Measurements from ENCODE around the gene RPS6KA2.

The RPS6KA2 gene

DNA sequence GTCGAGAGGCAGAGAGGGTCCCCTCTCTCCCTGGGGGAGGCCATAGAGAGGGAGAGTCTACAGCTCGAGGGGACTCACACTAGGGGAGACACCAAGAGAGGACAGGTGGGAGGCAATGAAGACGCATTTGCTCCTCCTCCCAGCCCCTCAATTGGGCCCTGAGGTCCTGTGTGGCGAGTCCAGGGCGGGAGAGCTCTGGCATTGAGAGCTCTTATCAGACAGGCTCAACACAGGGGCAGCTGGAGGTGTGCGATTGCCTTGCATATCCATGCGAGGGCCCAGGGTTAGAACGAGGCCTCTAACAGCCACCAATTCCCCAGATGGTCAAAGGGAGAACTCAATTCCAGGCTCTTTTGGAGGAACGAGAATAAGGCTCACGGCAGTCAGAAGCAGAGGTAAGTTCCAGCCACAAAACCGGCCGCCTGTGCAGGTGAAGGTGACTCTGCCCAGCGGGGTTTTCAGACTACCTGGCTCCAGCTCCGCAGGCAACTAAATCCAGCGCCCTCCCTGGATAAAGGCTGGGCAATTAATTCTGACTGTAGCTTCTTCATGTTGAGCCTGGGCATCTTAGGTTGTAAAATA is 150.3 kb downstream of the RPS6KA2 start:
- TF ChIP-seq, protein P1, sequence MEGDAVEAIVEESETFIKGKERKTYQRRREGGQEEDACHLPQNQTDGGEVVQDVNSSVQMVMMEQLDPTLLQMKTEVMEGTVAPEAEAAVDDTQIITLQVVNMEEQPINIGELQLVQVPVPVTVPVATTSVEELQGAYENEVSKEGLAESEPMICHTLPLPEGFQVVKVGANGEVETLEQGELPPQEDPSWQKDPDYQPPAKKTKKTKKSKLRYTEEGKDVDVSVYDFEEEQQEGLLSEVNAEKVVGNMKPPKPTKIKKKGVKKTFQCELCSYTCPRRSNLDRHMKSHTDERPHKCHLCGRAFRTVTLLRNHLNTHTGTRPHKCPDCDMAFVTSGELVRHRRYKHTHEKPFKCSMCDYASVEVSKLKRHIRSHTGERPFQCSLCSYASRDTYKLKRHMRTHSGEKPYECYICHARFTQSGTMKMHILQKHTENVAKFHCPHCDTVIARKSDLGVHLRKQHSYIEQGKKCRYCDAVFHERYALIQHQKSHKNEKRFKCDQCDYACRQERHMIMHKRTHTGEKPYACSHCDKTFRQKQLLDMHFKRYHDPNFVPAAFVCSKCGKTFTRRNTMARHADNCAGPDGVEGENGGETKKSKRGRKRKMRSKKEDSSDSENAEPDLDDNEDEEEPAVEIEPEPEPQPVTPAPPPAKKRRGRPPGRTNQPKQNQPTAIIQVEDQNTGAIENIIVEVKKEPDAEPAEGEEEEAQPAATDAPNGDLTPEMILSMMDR (conservative IDR thresholded peaks at IDR 0.05; ENCODE audit: low read depth, low read length), result no peak
- no peak for DNase-seq (ENCODE audit: low read depth)

DNA sequence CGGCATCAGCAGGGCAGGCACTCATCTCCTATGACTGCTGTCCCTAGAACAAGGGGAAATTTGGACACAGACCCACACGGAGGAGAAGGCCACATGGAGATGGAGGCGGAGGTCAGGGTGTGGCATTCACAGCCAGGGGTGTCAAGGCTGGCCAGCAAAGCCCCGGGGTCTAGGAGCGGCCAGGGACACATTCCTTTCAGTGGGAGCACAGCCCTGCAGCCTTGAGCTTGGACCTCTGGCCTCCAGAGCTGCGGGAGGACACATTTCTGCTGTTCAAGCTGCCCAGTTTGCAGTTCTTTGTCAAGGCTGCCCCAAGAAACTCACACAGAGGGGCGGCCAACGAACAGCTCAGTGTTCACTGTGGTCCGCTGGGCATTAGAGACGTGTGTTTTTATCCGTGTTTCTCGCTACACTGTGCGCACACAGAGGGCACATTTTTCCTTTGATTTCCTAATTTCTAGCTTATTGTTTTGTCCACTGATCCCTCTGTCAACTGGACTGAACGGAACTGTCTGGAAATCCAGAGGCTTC is 150.9 kb downstream of the RPS6KA2 start:
- TF ChIP-seq, protein P1 (conservative IDR thresholded peaks at IDR 0.05; ENCODE audit: low read depth, low read length), result no peak
- DNase-seq (ENCODE audit: low read depth), result no peak

More for the DNA sequence above, 150.3 kb downstream of the RPS6KA2 start:
- no peak overlapping the region for H3K4me3 ChIP-seq (ENCODE audit: low read length)

DNA sequence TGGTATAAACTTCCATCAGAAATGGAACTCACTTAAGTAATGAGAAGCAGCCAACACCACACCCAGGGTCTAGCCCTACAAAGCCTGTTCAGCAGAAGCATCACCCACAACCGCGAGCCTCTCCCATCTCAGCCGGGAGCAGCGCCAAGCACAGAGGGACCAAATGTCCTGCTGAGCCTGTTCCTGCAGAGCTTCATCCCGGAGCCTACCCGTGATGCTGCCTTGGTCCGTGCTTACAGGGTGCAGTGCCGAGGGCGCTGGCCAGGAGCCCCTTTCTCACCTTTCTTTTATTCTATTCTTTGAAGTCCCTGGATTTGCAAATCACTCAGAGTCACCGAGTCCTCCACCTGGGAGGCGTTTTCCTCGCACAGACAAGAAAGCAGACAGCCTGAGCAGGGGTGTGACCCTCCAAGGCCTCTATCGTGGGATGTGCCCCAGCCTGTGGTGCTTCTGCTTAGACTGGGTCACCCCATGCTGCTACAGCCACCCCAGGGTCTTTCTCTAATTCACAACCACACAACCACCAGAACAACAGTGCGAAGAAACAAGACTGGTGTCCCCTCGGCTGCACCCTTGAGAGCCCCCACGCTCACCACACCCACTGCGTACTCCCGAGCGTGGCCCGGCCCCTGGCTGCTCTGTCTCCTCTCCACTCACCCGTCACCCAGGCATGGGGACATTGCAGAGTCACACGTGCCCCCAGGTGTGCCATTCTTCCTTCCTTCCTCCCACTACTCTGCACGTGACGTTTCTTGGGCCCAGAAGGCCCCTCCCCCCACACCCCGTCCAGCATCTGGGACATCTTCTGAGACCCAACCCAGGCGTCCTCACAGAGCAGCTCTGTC is 152.1 kb downstream of the RPS6KA2 start:
- no peak overlapping the region for H3K4me3 ChIP-seq (ENCODE audit: low read length)
- no peak for DNase-seq (ENCODE audit: low read depth)
- TF ChIP-seq, protein P1 (conservative IDR thresholded peaks at IDR 0.05; ENCODE audit: low read depth, low read length), result no peak

More for the DNA sequence above, 150.9 kb downstream of the RPS6KA2 start:
- no peak overlapping the region for H3K4me3 ChIP-seq (ENCODE audit: low read length)

DNA sequence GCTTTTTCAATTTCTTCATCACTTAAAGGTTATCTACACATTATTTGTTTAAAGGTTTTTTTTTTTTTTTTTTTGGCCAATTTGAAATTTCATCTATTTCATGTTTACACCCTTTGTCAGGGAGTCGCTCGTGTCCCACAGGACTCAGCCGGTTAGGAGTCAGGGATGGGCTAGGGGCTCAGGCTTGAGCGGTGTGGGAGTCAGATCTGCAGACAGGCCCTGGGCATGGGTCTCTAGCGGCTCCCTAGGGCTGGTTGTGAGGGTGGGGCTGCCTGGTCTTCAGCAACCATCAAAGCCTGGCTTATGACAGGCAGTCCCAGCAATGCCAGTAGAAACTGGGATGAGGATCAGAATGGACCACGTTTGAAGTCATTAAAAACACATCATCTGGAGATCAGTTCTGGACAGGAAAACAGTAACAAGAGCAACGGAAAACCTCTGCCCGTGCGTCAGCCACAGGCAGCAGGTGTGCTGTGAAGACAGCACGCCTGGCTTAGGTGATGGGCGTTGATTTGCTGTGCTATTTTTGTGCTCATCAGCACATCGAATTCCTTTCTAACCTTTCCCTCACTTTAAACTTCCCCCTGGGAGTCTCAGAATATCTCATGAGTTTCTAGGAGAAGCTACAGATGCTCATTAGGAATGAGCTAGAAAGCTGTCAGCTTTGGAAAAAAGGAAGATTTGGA is 153.0 kb downstream of the RPS6KA2 start:
- no peak overlapping the region for H3K4me3 ChIP-seq (ENCODE audit: low read length)
- TF ChIP-seq, protein P1 (conservative IDR thresholded peaks at IDR 0.05; ENCODE audit: low read depth, low read length), result no peak
- DNase-seq (ENCODE audit: low read depth), result no peak

DNA sequence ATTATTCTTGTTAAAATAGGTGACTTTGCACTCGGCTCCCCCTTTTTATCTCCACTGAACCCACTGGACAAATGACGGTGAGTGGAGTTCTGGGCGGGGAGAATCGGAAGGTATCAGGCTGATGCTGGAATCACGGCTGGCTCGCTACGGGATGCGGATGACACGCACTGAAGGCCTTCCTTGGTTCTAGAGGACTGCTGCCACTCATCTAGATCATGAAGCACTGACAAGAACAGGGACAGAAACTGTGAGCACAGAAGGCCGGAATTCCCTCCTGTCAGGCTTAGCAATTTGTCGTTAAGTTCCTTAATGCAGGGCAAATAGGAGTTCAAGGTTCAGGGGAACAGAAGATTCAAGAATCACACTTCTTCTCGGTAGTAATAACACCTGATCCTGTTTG is 154.4 kb downstream of the RPS6KA2 start:
- H3K4me3 ChIP-seq (ENCODE audit: low read length), result no peak overlapping the region
- TF ChIP-seq, protein P1 (conservative IDR thresholded peaks at IDR 0.05; ENCODE audit: low read depth, low read length), result no peak
- DNase-seq (ENCODE audit: low read depth), result no peak

DNA sequence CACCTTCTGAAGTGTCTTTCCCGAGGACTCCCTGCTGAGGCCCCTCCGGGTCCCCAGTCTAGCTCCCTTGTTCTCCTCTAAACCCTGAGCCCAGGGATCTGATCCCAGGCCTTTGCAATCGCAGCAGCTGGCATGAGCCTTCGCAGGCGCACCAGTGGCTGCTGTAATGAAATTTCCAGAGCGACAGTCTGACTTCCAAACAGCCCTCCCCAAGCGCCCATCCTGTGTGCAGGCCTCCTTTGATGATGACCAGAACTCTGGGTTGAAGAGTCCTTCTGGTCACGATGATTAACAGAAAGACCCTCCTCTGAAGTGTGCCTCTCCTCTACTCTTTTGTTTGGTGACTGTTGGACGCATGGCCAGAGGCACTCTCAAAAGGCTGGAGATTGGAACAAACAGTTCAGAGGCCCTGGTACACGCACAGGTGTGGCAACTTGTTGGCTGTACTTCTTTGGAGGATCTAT is 155.2 kb downstream of the RPS6KA2 start:
- DNase-seq (ENCODE audit: low read depth), result no peak
- H3K4me3 ChIP-seq (ENCODE audit: low read length), result no peak overlapping the region
- TF ChIP-seq, protein P1 (conservative IDR thresholded peaks at IDR 0.05; ENCODE audit: low read depth, low read length), result no peak

All from retinal pigment epithelial cell (primary cell).